ENCODE data around the gene CYTH1.

Gene CYTH1

DNA sequence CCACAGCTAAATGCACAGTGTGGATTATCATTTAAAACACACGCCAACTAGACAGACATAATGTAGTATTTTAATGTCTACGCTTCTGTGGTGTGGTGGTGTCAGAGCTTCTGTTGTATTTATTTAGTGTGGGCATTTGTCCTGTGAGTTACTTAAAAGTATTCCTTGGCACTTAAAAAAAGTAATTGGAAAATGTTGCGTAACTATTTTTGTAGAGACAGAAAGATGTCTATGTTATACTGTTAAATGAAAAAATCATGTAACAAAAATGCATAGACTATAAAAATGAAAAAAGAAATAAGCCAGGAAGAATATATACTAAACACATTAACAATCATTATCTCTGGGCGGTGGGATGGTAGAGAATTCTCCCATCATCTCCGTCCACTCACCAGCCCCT is 39.2 kb downstream of the CYTH1 start:
- no peak for ATAC-seq
- TF ChIP-seq ISL1 (CRISPR knock-in tag; IDR thresholded peaks at IDR 0.05), result no peak
- no peak for TF ChIP-seq ZNF8 (CRISPR knock-in tag; IDR thresholded peaks at IDR 0.05)
- TF ChIP-seq, protein P1, sequence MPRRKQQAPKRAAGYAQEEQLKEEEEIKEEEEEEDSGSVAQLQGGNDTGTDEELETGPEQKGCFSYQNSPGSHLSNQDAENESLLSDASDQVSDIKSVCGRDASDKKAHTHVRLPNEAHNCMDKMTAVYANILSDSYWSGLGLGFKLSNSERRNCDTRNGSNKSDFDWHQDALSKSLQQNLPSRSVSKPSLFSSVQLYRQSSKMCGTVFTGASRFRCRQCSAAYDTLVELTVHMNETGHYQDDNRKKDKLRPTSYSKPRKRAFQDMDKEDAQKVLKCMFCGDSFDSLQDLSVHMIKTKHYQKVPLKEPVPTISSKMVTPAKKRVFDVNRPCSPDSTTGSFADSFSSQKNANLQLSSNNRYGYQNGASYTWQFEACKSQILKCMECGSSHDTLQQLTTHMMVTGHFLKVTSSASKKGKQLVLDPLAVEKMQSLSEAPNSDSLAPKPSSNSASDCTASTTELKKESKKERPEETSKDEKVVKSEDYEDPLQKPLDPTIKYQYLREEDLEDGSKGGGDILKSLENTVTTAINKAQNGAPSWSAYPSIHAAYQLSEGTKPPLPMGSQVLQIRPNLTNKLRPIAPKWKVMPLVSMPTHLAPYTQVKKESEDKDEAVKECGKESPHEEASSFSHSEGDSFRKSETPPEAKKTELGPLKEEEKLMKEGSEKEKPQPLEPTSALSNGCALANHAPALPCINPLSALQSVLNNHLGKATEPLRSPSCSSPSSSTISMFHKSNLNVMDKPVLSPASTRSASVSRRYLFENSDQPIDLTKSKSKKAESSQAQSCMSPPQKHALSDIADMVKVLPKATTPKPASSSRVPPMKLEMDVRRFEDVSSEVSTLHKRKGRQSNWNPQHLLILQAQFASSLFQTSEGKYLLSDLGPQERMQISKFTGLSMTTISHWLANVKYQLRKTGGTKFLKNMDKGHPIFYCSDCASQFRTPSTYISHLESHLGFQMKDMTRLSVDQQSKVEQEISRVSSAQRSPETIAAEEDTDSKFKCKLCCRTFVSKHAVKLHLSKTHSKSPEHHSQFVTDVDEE (CRISPR knock-in tag; IDR thresholded peaks at IDR 0.05), result no peak
- no peak for TF ChIP-seq GLIS3 (CRISPR knock-in tag; IDR thresholded peaks at IDR 0.05)
- TF ChIP-seq, protein P2, sequence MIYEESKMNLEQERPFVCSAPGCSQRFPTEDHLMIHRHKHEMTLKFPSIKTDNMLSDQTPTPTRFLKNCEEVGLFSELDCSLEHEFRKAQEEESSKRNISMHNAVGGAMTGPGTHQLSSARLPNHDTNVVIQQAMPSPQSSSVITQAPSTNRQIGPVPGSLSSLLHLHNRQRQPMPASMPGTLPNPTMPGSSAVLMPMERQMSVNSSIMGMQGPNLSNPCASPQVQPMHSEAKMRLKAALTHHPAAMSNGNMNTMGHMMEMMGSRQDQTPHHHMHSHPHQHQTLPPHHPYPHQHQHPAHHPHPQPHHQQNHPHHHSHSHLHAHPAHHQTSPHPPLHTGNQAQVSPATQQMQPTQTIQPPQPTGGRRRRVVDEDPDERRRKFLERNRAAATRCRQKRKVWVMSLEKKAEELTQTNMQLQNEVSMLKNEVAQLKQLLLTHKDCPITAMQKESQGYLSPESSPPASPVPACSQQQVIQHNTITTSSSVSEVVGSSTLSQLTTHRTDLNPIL (CRISPR knock-in tag; IDR thresholded peaks at IDR 0.05; ENCODE audit: low read depth), result no peak
- no peak for TF ChIP-seq ESRRG (CRISPR knock-in tag; IDR thresholded peaks at IDR 0.05)
- TF ChIP-seq ARNTL (CRISPR knock-in tag; IDR thresholded peaks at IDR 0.05; ENCODE audit: borderline replicate concordance, low read depth), result no peak
- TF ChIP-seq, protein P3, sequence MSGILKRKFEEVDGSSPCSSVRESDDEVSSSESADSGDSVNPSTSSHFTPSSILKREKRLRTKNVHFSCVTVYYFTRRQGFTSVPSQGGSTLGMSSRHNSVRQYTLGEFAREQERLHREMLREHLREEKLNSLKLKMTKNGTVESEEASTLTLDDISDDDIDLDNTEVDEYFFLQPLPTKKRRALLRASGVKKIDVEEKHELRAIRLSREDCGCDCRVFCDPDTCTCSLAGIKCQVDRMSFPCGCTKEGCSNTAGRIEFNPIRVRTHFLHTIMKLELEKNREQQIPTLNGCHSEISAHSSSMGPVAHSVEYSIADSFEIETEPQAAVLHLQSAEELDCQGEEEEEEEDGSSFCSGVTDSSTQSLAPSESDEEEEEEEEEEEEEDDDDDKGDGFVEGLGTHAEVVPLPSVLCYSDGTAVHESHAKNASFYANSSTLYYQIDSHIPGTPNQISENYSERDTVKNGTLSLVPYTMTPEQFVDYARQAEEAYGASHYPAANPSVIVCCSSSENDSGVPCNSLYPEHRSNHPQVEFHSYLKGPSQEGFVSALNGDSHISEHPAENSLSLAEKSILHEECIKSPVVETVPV (CRISPR knock-in tag; IDR thresholded peaks at IDR 0.05), result no peak
- TF ChIP-seq, protein P4, sequence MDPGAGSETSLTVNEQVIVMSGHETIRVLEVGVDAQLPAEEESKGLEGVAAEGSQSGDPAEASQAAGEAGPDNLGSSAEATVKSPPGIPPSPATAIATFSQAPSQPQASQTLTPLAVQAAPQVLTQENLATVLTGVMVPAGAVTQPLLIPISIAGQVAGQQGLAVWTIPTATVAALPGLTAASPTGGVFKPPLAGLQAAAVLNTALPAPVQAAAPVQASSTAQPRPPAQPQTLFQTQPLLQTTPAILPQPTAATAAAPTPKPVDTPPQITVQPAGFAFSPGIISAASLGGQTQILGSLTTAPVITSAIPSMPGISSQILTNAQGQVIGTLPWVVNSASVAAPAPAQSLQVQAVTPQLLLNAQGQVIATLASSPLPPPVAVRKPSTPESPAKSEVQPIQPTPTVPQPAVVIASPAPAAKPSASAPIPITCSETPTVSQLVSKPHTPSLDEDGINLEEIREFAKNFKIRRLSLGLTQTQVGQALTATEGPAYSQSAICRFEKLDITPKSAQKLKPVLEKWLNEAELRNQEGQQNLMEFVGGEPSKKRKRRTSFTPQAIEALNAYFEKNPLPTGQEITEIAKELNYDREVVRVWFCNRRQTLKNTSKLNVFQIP (CRISPR knock-in tag; IDR thresholded peaks at IDR 0.05; ENCODE audit: borderline replicate concordance, low read depth), result no peak
- TF ChIP-seq, protein P5, sequence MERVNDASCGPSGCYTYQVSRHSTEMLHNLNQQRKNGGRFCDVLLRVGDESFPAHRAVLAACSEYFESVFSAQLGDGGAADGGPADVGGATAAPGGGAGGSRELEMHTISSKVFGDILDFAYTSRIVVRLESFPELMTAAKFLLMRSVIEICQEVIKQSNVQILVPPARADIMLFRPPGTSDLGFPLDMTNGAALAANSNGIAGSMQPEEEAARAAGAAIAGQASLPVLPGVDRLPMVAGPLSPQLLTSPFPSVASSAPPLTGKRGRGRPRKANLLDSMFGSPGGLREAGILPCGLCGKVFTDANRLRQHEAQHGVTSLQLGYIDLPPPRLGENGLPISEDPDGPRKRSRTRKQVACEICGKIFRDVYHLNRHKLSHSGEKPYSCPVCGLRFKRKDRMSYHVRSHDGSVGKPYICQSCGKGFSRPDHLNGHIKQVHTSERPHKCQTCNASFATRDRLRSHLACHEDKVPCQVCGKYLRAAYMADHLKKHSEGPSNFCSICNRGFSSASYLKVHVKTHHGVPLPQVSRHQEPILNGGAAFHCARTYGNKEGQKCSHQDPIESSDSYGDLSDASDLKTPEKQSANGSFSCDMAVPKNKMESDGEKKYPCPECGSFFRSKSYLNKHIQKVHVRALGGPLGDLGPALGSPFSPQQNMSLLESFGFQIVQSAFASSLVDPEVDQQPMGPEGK (CRISPR knock-in tag; IDR thresholded peaks at IDR 0.05; ENCODE audit: borderline replicate concordance), result no peak
- TF ChIP-seq OSR1 (CRISPR knock-in tag; IDR thresholded peaks at IDR 0.05), result no peak
- no peak for TF ChIP-seq ZNF565 (CRISPR knock-in tag; conservative IDR thresholded peaks at IDR 0.05; ENCODE audit: low read depth)
- TF ChIP-seq SNAI2 (CRISPR knock-in tag; IDR thresholded peaks at IDR 0.05), result no peak
- no peak for TF ChIP-seq BACH2 (CRISPR knock-in tag; IDR thresholded peaks at IDR 0.05; ENCODE audit: borderline replicate concordance)
- no peak for TF ChIP-seq TOX (CRISPR knock-in tag; IDR thresholded peaks at IDR 0.05; ENCODE audit: borderline replicate concordance)
- no peak for TF ChIP-seq ZC3H10 (CRISPR knock-in tag; IDR thresholded peaks at IDR 0.05)
- TF ChIP-seq PPARA (CRISPR knock-in tag; IDR thresholded peaks at IDR 0.05; ENCODE audit: borderline replicate concordance), result no peak
- TF ChIP-seq RARB (CRISPR knock-in tag; IDR thresholded peaks at IDR 0.05), result no peak
- TF ChIP-seq TCF4 (CRISPR knock-in tag; IDR thresholded peaks at IDR 0.05; ENCODE audit: borderline replicate concordance), result no peak
- TF ChIP-seq ZFP30 (CRISPR knock-in tag; IDR thresholded peaks at IDR 0.05), result no peak

DNA sequence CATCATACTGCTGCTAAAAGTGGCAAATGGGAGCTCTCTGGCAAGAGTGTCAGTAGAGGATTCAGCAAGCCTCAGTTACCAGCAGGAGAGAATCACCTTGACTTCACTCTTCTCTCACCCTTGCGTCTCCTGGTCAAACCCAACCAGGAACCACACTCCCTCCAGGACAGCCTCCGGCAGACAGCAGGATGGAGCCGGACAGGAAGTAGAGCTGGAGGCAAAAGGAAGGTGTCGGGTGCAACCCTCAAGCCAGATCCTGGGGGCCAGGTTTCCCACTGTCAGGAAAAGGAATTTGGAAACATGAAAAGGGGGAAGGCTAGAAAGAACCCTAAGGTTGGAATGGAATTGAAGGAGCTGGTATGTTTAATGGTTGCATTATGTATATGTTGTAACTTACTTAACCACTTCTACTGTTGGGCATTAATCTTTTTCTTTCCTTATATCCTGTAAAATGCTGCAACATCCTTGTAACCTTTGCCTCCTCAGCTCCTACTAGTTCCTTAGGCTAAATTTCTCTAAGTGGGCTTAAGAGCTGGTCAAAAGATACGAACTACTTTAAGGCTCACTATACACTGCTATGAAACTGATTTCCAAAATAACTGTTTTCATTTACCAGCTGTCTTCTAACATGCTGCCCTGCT is 40.3 kb downstream of the CYTH1 start:
- no peak for TF ChIP-seq TCF4 (CRISPR knock-in tag; IDR thresholded peaks at IDR 0.05; ENCODE audit: borderline replicate concordance)
- TF ChIP-seq SNAI2 (CRISPR knock-in tag; IDR thresholded peaks at IDR 0.05), result no peak
- TF ChIP-seq, protein P4 (CRISPR knock-in tag; IDR thresholded peaks at IDR 0.05; ENCODE audit: borderline replicate concordance, low read depth), result no peak
- no peak for TF ChIP-seq CSDC2 (CRISPR knock-in tag; IDR thresholded peaks at IDR 0.05)
- ATAC-seq, result no peak

Measured in SK-N-SH treated with all-trans-retinoic acid at 6 μM for 48 hours (cell line).